IMR-90 (cell line): ENCODE measurements around the gene WAC.

Experiments used
- CHD1 ChIP-seq: IDR thresholded peaks from 2 replicates; pipeline ENCODE4 v1.6.1; 2012; ENCODE audit warnings: low read depth, low read length, improper control_type of control experiment
- FOS ChIP-seq: fragments of 150-350 bp; IDR thresholded peaks from 2 replicates; pipeline ENCODE4 v1.6.1; 2016; ENCODE audit warnings: low read depth, low read length
- POLR2A ChIP-seq: IDR thresholded peaks from 2 replicates; pipeline ENCODE4 v1.6.1; 2012; ENCODE audit warnings: mild to moderate bottlenecking, low read depth, low read length
- RAD21 ChIP-seq: IDR thresholded peaks from 2 replicates; pipeline ENCODE4 v1.6.1; 2012; ENCODE audit warnings: low read length, improper control_type of control experiment
- SMC3 ChIP-seq: fragments of 150-350 bp; IDR thresholded peaks from 2 replicates; pipeline ENCODE4 v1.6.1; 2016; ENCODE audit warnings: low read depth, mild to moderate bottlenecking, antibody characterized with exemption, low read length, moderate library complexity
- TF ChIP-seq, protein P1 (sequence below): conservative IDR thresholded peaks from 2 replicates; pipeline ENCODE4 v1.5.1; 2012; ENCODE audit warnings: mild to moderate bottlenecking, low read depth, low read length, improper control_type of control experiment
- TF ChIP-seq, protein P2 (sequence below): fragments of 150-350 bp; IDR thresholded peaks from 2 replicates; pipeline ENCODE4 v1.6.1; 2017; ENCODE audit warnings: mild to moderate bottlenecking, antibody characterized with exemption, low read length, low read depth

DNA sequence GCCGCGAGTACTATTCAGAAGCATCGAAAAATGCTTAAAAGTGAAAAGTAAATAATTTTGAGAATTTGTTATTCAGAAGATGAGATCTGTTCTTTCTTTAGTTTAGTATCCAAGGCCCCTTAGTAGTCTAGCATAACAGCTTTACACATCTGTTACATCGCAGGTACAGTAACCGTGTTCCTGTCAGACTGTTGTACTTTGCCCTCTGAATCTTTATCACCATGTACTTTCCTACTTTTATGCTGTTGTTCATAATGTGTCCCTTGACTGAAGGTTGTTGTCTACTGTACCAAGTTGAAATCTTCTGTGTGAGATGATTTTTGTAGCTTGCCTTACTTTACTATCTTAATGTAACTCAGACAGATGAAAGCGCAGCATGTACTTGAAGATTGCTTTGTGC is 38.3 kb downstream of the WAC start:
- TF ChIP-seq, protein P1, sequence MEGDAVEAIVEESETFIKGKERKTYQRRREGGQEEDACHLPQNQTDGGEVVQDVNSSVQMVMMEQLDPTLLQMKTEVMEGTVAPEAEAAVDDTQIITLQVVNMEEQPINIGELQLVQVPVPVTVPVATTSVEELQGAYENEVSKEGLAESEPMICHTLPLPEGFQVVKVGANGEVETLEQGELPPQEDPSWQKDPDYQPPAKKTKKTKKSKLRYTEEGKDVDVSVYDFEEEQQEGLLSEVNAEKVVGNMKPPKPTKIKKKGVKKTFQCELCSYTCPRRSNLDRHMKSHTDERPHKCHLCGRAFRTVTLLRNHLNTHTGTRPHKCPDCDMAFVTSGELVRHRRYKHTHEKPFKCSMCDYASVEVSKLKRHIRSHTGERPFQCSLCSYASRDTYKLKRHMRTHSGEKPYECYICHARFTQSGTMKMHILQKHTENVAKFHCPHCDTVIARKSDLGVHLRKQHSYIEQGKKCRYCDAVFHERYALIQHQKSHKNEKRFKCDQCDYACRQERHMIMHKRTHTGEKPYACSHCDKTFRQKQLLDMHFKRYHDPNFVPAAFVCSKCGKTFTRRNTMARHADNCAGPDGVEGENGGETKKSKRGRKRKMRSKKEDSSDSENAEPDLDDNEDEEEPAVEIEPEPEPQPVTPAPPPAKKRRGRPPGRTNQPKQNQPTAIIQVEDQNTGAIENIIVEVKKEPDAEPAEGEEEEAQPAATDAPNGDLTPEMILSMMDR = no peak
- TF ChIP-seq POLR2A (no peak), RAD21 (no peak), FOS (no peak), CHD1 (no peak), SMC3 (no peak)
- TF ChIP-seq, protein P2, sequence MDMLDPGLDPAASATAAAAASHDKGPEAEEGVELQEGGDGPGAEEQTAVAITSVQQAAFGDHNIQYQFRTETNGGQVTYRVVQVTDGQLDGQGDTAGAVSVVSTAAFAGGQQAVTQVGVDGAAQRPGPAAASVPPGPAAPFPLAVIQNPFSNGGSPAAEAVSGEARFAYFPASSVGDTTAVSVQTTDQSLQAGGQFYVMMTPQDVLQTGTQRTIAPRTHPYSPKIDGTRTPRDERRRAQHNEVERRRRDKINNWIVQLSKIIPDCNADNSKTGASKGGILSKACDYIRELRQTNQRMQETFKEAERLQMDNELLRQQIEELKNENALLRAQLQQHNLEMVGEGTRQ = no peak
